ENCODE measurements around the gene PYDC1.
"Not testable (repeated sequence)": the region's sequence is repeated elsewhere in the genome, so short reads cannot be mapped to it uniquely, and the experiment has no call there.

Gene PYDC1

GRCh38 chr16:31198207-31198882 is 18.6 kb downstream of the PYDC1 start:
- no peaks in the 10 kb centered on the region for H3K27me3 ChIP-seq (ENCODE audit: insufficient read depth, low read length)
- peaks cover 37% of the 10 kb centered on the region for H3K36me3 ChIP-seq (ENCODE audit: insufficient read depth, low read length)
- H3K4me3 ChIP-seq (ENCODE audit: low read length): no peak overlapping the region
- H2AFZ ChIP-seq (ENCODE audit: low read depth, low read length): no peak overlapping the region
- no peaks in the 10 kb centered on the region for H3K4me1 ChIP-seq (ENCODE audit: insufficient read depth, low read length)
- H3K9me3 ChIP-seq (ENCODE audit: low read length): no peaks in the 10 kb centered on the region

- no peaks in the 10 kb centered on the region for H3K9me3 ChIP-seq (ENCODE audit: low read length)
- no peak overlapping the region for H2AFZ ChIP-seq (ENCODE audit: low read depth, low read length)
- peaks cover 55% of the 10 kb centered on the region for H3K36me3 ChIP-seq (ENCODE audit: insufficient read depth, low read length)
Measured at GRCh38 chr16:31196324-31197088, 20.4 kb downstream of the PYDC1 start.

DNA sequence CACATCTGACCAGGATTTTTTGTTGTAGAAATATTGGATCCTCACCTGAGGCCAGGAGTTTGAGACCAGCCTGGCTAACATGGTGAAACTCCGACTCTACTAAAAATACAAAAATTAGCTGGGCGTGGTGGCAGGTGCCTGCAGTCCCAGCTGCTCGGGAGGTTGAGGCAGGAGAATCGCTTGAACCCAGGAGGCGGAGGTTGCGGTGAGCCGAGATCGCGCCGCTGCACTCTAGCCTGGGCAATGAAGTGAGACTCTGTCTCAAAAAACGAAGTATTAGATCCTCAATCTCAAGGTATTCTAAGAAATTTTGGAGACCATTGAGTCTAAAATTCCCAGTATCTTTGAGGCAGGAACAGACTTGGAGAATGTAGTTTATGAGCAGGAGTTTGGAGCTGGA is 21.1 kb downstream of the PYDC1 start:
- H3K27me3 ChIP-seq (ENCODE audit: insufficient read depth, low read length); H2AFZ ChIP-seq (ENCODE audit: low read depth, low read length); H3K4me3 ChIP-seq (ENCODE audit: low read length); H3K4me1 ChIP-seq (ENCODE audit: insufficient read depth, low read length); H3K9me3 ChIP-seq (ENCODE audit: low read length): not testable (repeated sequence)
- H3K36me3 ChIP-seq (ENCODE audit: insufficient read depth, low read length): peaks cover 62% of the 10 kb centered on the region

More at GRCh38 chr16:31196324-31197088, 20.4 kb downstream of the PYDC1 start:
- H3K4me3 ChIP-seq (ENCODE audit: low read length): no peak overlapping the region
- H3K4me1 ChIP-seq (ENCODE audit: insufficient read depth, low read length): no peaks in the 10 kb centered on the region
- H3K27me3 ChIP-seq (ENCODE audit: insufficient read depth, low read length): no peaks in the 10 kb centered on the region

DNA sequence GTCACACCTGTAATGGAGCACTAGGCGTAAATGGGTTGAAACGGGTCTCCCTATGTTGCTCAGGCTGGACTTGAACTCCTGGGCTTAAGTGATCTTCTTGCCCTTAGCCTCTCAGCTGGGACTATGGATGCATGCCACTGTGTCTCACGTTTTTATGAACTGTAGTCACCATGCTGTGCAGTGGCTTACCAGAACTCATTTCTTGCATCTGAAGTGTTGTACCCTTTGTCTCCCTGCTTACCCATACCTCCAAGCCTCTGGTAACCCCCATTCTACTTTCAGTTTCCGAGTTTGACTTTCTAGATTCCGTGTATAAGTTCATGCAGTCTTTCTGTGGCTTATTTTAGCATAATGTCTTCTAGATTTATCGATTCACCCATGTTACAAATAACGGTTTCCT is 22.0 kb downstream of the PYDC1 start:
- Histone ChIP-seq H3K36me3 (ENCODE audit: insufficient read depth, low read length) (peaks cover 69% of the 10 kb centered on the region), H3K4me3 (ENCODE audit: low read length) (no peak overlapping the region), H3K4me1 (ENCODE audit: insufficient read depth, low read length) (no peaks in the 10 kb centered on the region), H3K27me3 (ENCODE audit: insufficient read depth, low read length) (no peaks in the 10 kb centered on the region), H3K9me3 (ENCODE audit: low read length) (no peaks in the 10 kb centered on the region), H2AFZ (ENCODE audit: low read depth, low read length) (no peak overlapping the region)

DNA sequence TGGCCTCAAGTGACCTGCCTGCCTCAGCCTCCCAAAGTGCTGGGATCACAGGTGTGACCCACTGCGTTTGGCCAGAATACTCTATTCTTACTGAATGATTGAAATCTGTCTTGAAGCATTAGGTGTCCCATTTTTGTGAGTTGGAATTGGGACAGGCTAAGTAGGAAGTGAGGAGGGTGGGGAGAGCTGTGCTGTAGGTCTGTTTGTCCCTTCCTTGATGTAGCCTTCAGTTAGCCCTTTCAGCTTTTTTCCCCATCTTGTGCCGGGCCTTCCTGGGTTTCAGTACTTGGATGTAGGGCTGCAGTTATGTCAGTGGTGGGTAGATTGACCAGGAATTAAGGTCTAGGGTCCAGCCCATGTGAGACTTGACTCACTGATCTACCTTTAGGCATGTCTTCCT is 23.1 kb downstream of the PYDC1 start:
- no peak overlapping the region for H2AFZ ChIP-seq (ENCODE audit: low read depth, low read length)
- H3K36me3 ChIP-seq (ENCODE audit: insufficient read depth, low read length): peaks cover 76% of the 10 kb centered on the region
- no peak overlapping the region for H3K4me3 ChIP-seq (ENCODE audit: low read length)
- no peaks in the 10 kb centered on the region for H3K4me1 ChIP-seq (ENCODE audit: insufficient read depth, low read length)
- no peaks in the 10 kb centered on the region for H3K9me3 ChIP-seq (ENCODE audit: low read length)
- no peaks in the 10 kb centered on the region for H3K27me3 ChIP-seq (ENCODE audit: insufficient read depth, low read length)

GRCh38 chr16:31192856-31193642 is 23.9 kb downstream of the PYDC1 start:
- H3K4me1 ChIP-seq (ENCODE audit: insufficient read depth, low read length): no peaks in the 10 kb centered on the region
- H2AFZ ChIP-seq (ENCODE audit: low read depth, low read length): no peak overlapping the region
- H3K27me3 ChIP-seq (ENCODE audit: insufficient read depth, low read length): no peaks in the 10 kb centered on the region
- peaks cover 84% of the 10 kb centered on the region for H3K36me3 ChIP-seq (ENCODE audit: insufficient read depth, low read length)
- no peak overlapping the region for H3K4me3 ChIP-seq (ENCODE audit: low read length)
- H3K9me3 ChIP-seq (ENCODE audit: low read length): no peaks in the 10 kb centered on the region

GRCh38 chr16:31191697-31192428 is 25.1 kb downstream of the PYDC1 start:
- no peaks in the 10 kb centered on the region for H3K9me3 ChIP-seq (ENCODE audit: low read length)
- H3K27me3 ChIP-seq (ENCODE audit: insufficient read depth, low read length): no peaks in the 10 kb centered on the region
- H2AFZ ChIP-seq (ENCODE audit: low read depth, low read length): no peak overlapping the region
- H3K4me1 ChIP-seq (ENCODE audit: insufficient read depth, low read length): no peaks in the 10 kb centered on the region
- H3K4me3 ChIP-seq (ENCODE audit: low read length): no peak overlapping the region
- peaks cover 96% of the 10 kb centered on the region for H3K36me3 ChIP-seq (ENCODE audit: insufficient read depth, low read length)

DNA sequence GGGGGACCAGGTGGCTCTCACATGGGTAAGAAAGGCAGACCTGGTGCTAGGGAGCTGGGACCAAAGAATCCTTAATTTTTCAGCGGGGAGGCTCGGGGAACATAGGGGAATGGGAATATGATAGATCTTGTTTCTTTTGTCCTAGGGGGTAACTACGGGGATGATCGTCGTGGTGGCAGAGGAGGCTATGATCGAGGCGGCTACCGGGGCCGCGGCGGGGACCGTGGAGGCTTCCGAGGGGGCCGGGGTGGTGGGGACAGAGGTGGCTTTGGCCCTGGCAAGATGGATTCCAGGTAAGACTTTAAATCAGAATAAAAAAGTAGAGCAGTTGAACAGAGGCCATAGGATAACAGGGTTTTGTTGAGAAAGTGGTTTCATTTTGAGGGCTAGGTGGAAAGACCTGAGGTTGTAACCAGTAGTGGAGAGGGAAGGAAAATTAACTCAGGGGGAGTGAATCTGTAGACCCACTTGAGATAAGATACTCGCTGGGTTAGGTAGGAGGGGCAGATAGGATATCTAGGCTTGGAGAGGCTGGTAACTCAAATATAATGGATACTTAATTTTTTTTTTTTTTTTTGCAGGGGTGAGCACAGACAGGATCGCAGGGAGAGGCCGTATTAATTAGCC is 26.0 kb downstream of the PYDC1 start:
- no peak overlapping the region for H2AFZ ChIP-seq (ENCODE audit: low read depth, low read length)

DNA sequence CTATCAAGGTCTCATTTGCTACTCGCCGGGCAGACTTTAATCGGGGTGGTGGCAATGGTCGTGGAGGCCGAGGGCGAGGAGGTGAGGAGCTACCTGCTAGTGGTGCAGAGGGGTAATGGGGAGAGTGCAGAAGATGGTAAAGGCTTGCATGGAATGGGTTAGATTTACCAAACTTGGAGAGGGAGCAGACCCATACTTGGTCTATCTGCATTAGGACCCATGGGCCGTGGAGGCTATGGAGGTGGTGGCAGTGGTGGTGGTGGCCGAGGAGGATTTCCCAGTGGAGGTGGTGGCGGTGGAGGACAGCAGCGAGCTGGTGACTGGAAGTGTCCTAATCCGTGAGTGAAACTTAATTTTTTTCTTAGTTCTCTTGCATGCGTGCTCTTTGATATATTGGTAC is 26.9 kb downstream of the PYDC1 start:
- H3K36me3 ChIP-seq (ENCODE audit: insufficient read depth, low read length): peaks cover 99% of the 10 kb centered on the region
- no peaks in the 10 kb centered on the region for H3K9me3 ChIP-seq (ENCODE audit: low read length)
- H2AFZ ChIP-seq (ENCODE audit: low read depth, low read length): no peak overlapping the region

More for the DNA sequence above, 26.0 kb downstream of the PYDC1 start:
- no peaks in the 10 kb centered on the region for H3K9me3 ChIP-seq (ENCODE audit: low read length)
- H3K4me3 ChIP-seq (ENCODE audit: low read length): no peak overlapping the region
- peaks cover 99% of the 10 kb centered on the region for H3K36me3 ChIP-seq (ENCODE audit: insufficient read depth, low read length)
- no peaks in the 10 kb centered on the region for H3K4me1 ChIP-seq (ENCODE audit: insufficient read depth, low read length)
- no peaks in the 10 kb centered on the region for H3K27me3 ChIP-seq (ENCODE audit: insufficient read depth, low read length)

DNA sequence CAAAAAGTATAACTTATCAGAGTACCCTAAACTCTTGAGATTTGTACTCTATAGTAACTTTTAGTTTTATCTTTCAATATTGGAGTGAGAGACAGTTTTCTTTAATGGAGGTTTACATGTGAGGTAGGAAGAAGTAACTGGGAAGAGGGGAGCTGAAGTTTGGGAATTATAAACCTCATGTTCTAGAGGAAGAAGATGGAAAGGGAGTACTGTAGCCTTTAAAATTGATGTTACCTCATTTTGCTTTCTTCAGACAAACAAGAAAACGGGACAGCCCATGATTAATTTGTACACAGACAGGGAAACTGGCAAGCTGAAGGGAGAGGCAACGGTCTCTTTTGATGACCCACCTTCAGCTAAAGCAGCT is 27.5 kb downstream of the PYDC1 start:
- H3K36me3 ChIP-seq (ENCODE audit: insufficient read depth, low read length): peaks cover 98% of the 10 kb centered on the region
- H2AFZ ChIP-seq (ENCODE audit: low read depth, low read length): no peak overlapping the region

More for the DNA sequence above, 26.9 kb downstream of the PYDC1 start:
- no peak overlapping the region for H3K4me3 ChIP-seq (ENCODE audit: low read length)
- H3K4me1 ChIP-seq (ENCODE audit: insufficient read depth, low read length): no peaks in the 10 kb centered on the region
- no peaks in the 10 kb centered on the region for H3K27me3 ChIP-seq (ENCODE audit: insufficient read depth, low read length)

GRCh38 chr16:31188450-31189411 is 28.2 kb downstream of the PYDC1 start:
- Histone ChIP-seq H3K4me3 (ENCODE audit: low read length) (no peak overlapping the region), H3K9me3 (ENCODE audit: low read length) (no peaks in the 10 kb centered on the region), H3K27me3 (ENCODE audit: insufficient read depth, low read length) (no peaks in the 10 kb centered on the region), H2AFZ (ENCODE audit: low read depth, low read length) (no peak overlapping the region), H3K4me1 (ENCODE audit: insufficient read depth, low read length) (peaks cover 2% of the 10 kb centered on the region), H3K36me3 (ENCODE audit: insufficient read depth, low read length) (peaks cover 97% of the 10 kb centered on the region)

More for the DNA sequence above, 27.5 kb downstream of the PYDC1 start:
- Histone ChIP-seq H3K27me3 (ENCODE audit: insufficient read depth, low read length) (no peaks in the 10 kb centered on the region), H3K4me3 (ENCODE audit: low read length) (no peak overlapping the region), H3K4me1 (ENCODE audit: insufficient read depth, low read length) (no peaks in the 10 kb centered on the region), H3K9me3 (ENCODE audit: low read length) (no peaks in the 10 kb centered on the region)

Measured in neuron (in vitro differentiated cells).